ENCODE results near the gene ALKBH8.

DNA sequence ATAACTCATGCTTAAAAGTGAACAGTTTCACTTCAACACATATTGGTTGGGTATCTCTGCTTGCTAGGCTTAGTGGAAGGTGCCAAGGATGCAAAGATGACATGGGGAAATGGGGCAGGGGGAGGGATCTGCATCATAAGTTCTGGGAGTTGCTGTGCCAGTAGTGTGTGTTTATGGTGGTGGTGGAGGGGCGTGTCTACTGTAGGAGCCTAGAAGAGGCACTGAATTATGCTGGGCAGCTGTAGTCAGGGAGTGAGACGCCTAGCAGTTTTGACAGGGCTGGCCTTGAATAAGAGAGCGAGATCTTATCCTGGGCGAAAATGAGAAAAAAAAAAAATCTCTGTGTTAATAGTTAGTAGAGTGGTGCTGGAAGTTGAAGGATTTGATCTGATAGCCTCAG, 28.4 kb upstream of the ALKBH8 start:
- TF ChIP-seq, protein P1, sequence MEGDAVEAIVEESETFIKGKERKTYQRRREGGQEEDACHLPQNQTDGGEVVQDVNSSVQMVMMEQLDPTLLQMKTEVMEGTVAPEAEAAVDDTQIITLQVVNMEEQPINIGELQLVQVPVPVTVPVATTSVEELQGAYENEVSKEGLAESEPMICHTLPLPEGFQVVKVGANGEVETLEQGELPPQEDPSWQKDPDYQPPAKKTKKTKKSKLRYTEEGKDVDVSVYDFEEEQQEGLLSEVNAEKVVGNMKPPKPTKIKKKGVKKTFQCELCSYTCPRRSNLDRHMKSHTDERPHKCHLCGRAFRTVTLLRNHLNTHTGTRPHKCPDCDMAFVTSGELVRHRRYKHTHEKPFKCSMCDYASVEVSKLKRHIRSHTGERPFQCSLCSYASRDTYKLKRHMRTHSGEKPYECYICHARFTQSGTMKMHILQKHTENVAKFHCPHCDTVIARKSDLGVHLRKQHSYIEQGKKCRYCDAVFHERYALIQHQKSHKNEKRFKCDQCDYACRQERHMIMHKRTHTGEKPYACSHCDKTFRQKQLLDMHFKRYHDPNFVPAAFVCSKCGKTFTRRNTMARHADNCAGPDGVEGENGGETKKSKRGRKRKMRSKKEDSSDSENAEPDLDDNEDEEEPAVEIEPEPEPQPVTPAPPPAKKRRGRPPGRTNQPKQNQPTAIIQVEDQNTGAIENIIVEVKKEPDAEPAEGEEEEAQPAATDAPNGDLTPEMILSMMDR (IDR thresholded peaks at IDR 0.05; ENCODE audit: low read depth, low read length): no peak
- no peak for TF ChIP-seq EZH2phosphoT487 (IDR thresholded peaks at IDR 0.05; ENCODE audit: low read depth)

Measured in OCI-LY3 (cell line).